Stimulated activated CD8-positive, alpha-beta memory T cell treated with anti-CD3 and anti-CD28 coated beads, Interleukin-2, amount 100 ng/mL, for 48 hours (primary cell): ENCODE results near the gene ATG16L1.
A peak's percentile ranks its signal among the peaks of the same experiment; 100 is the strongest.

Experiments used
- DNase-seq, 2 donors: peaks; one replicate each; pipeline ENCODE4 v3.0.0-alpha.2; 2020; ENCODE audit warnings: low read depth in 2 of 2

The ATG16L1 gene

DNA sequence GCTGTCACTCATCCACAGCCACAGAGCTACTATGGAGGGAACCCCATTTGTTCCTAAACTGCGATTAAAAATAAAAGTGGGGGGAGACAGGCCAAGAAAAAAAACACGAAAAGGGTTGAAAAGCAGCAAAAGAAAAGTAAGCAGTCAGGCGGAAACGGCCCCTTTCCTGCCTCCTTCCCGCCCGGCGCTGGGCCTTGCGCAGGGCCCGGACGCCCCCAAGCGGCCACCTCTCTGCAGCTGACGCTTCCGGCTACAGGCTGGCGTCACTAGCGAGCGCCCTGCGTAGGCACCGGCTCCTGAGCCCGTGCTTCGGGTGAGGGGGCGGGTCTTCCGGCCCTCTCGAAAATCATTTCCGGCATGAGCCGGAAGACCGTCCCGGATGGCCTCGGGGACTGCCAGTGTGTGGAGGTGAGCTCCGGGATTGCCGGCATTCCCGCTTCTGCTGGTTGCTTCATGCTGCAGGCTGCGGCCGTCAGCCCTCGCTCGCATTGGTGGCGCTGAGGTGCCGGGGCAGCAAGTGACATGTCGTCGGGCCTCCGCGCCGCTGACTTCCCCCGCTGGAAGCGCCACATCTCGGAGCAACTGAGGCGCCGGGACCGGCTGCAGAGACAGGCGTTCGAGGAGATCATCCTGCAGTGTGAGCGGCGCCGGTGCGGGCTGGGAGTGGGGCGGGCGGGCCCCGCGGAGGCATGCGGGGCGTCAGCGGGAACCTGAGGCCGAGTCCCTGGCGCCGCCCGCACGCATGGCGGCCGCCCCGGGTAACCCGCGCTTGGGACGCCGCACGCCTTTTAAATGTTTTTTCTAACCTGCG, at the start of gene ATG16L1:
Gene ATG16L1, plus strand, starts transcription at position 368 of the 811 bp plus-strand sequence. Its CDS starts 155 bp downstream, at position 523.
- DNase-seq: peak; percentile 93 to 94

DNA sequence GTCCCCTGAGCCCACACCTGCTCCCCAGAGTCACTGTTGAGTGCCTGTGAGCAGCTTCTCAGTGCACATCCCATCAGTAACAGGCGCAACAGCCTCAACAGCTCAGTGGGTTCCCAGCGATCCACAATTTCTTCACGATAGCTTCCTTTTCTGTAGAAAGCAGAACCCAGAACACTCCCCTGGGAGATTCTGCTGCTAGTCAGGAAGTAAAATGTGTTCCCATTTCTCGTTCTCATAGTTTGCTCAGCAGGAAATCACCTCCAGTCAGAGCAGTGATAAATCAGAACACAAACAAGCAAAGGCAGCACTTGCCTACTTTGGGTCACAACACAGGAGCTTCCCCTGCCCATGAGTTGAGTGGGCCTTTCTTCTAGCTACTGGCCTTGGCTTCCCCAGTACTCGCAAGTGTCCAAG, 48.9 kb upstream of the ATG16L1 start:
- DNase-seq: no peak

DNA sequence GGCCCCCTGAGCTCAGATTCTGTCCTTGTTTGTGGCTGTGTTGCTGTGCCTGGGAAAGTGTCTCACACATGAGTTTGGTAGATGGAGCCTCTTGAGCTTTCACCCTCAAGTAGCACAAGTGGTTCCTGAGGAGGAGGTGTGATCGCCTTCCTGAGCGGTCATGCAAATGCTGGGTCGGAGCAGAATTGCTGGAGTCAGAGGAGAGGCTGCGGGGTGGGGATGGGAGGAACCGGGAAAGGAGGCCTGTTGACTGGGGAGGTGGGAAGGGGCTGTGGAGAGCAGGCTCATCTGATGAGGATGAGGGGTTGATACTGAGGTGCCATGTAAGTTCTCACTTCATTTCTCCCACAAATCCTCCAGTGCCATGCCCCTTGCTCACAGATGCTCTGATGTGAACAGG, 48.4 kb upstream of the ATG16L1 start:
- no peak for DNase-seq

DNA sequence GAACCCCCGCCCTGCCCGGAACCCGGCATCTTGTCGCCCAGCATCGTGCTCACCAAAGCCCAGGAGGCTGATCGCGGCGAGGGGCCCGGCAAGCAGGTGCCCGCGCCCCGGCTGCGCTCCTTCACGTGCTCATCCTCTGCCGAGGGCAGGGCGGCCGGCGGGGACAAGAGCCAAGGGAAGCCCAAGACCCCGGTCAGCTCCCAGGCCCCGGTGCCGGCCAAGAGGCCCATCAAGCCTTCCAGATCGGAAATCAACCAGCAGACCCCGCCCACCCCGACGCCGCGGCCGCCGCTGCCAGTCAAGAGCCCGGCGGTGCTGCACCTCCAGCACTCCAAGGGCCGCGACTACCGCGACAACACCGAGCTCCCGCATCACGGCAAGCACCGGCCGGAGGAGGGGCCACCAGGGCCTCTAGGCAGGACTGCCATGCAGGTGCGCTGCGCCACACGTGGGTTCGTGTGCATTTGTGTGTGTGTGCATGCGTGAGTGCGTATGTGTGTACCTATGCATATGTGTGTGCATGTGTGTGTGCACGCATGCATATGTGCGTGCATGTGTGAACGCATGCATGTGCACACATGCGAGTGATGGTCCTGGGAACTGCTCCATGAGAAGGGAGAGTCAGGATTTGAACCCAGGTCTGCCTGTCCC, 47.1 kb upstream of the ATG16L1 start:
- no peak for DNase-seq

GRCh38 chr2:233208382-233209116, 42.9 kb upstream of the ATG16L1 start:
- DNase-seq: no peak

GRCh38 chr2:233209117-233209532, 42.3 kb upstream of the ATG16L1 start:
- DNase-seq: no peak

DNA sequence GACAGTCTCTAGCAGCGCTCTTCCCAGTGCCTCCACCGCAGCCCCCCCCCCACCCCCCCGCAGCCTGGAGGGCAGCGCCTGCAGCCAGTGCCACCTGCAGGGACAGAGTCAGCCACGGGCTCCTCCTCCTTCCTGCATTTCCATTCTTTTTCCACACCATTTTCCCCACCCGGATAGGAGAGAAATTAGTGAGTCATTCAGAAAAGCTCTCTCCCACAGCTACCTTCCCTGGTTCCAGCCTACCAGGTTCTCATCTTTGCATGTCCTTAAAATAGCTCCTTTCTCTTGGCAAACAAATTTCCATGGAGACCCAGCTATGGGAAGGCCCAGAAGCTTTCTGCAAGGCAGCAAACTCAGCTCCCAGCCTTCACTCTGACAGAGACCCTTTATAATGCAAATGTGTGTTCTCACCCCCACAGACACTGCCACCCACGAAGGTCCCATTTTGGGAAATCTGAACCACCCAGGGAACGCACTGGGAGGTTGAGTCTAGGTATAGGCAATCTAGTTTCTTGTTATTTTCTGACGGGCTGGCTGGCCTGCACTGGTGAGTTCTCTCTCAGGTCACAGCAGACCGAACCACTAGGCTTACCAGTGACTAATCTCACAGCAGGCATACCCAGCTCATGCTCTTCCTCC, 41.8 kb upstream of the ATG16L1 start:
- DNase-seq: no peak

GRCh38 chr2:233210281-233210680, 41.2 kb upstream of the ATG16L1 start:
- DNase-seq: no peak

DNA sequence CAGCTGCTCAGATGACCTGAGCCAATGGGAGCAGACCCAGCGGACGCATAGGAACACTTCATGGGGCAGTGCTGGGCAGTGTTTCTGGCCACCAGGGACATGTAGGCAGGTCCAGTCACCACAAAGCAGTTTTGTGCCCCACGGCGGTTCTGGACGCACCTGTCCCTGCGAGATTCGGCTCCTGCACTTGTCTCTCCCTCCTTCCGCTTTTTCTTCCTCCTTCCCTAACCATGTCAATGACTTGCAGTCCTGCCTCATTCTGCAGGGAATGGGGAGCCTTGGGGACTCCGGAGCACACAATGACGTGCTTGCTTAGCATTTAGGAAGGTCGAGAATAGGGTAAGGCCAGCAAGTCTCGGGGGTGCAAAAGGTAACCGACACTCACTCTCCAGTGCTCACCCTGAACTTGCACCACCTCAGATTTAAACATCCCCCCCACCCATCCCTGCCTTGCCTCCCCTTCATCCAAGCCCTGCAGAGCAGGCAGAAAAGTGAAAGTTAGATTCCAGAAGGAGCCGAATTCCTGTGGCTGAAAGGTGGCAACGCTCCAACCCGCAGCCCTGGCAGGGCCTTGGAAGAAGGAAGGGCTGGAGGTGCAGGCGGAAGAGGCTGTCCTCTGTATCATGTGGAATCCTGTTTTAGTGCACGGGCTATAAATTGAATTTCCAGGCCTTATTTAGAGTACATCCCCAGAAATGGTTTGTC, 40.5 kb upstream of the ATG16L1 start:
- no peak for DNase-seq

DNA sequence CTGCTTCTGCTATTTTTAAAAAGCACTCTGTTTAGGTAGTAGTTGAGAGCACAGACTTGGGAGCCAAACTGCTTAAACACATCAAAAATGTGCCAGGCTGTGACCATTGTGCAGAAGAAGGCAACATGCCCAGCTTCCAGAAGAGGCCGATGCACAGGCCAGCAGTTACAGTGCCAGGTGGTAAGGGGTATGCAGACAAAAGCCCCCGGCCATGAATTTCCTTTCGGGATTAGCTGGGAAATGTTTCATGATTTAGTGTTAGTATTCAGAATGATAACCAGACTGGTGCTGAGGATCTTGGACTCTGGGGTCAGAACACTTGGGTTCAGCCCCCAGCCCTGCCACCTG, 40.0 kb upstream of the ATG16L1 start:
- DNase-seq: no peak

DNA sequence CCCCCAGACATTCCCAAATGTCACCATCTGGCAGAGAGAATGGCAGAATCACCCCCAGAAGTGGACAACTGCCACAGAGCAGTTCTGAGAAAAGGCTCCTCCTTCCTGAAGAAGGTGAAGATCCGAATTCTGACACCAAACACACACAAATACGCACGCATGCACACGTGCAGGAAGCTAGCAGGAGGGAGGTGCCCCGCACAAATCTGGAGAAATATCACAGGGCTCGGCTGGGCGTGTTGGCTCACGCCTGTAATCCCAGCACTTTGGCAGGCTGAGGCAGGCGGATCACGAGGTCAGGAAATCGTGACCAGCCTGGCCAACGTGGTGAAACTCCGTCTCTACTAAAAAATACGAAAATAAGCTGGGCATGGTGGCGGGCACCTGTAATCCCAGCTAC, 38.5 kb upstream of the ATG16L1 start:
- no peak for DNase-seq

GRCh38 chr2:233213975-233214374, 37.5 kb upstream of the ATG16L1 start:
- no peak for DNase-seq

DNA sequence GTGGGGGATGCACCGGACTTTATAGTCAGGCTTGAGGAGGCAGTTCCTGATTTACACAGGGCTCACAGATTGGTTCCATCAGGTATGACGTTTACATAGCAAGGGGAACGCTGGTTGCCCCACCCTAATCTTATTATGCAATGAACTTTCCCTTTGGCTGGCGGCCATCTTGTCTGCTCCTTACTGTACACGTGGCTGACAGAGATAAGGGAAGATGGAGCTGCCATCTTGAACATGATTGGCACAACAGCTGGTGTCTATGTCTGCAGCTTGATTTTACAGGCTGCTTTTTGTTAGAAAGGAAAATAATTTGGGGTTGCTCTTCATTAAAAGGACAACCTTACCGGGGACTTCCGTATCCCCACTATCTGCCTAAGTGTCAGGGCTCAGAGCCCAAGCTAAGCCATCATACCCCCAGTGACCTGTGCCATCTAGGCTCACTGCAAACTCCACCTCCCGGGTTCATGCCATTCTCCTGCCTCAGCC, 33.5 kb upstream of the ATG16L1 start:
- no peak for DNase-seq

GRCh38 chr2:233218836-233219235, 32.6 kb upstream of the ATG16L1 start:
- no peak for DNase-seq

- no peak for DNase-seq
Observed at GRCh38 chr2:233219848-233220247, 31.6 kb upstream of the ATG16L1 start.

DNA sequence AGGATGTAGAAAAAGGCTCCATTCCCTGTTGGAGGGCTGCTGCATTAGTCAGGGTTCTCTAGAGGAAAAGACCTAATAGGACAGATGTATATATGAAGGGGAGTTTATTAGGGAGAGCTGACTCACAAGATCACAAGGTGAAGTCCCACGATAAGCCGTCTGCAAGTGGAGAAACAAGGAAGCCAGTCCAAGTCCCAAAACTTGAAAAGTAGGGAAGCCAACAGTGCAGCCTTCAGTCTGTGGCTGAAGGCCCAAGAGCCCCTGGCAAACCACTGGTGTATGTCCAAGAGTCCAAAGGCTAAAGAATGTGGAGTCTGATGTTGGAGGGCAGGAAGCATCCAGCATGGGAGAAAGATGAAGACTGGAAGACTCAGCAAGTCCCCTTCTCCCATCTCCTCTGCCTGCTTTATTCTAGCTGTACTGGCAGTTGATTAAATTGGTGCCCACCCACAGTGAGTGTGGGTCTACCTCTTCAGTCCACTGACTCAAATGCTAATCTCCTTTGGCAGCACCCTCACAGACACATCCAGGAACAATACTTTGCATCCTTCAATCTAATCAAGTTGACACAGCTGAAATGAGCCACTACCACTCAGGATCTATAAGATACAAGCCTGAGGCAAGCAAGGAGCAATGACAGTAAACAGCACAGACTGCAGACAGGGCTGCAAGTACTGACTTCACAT, 30.0 kb upstream of the ATG16L1 start:
- no peak for DNase-seq

GRCh38 chr2:233223059-233223894, 28.2 kb upstream of the ATG16L1 start:
- no peak for DNase-seq

DNA sequence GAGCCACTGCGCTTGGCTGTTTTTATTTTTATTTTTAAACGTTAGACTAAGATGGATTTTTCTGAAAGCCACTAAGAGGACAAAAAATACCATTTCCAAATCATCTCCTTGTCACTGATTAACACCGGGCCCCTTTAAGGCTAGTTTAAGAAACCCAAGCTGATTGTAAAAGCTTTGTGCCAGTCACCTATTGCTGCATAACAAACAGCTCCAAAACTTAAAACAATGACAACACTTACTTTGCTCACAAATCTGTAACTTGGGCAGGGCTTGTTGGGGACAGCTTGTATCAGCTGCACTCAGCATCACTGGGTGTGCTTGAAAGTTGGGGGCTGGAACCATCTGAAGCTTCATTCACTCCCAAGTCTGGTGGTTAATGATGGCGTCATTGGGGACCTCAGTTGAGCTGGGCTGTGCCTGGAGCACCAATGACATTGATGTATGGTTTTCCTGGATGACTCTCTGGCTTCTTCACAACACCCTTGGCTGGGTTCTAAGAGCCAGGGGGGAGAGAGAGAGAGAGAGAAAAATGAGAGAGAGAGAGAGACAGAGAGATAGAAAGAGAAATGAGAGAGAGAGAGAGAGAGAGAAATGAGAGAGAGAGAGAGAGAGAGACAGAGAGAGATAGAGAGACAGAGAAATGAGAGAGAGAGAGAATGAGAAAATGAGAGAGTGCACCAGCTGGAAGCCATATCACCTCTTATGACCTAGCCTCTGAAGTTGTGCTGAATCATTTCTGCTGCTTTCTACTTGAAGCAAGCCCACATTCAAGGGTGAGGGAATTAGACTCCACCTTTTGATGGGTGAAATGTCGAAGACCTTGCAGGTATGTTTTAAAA, 26.0 kb upstream of the ATG16L1 start:
- DNase-seq: no peak

GRCh38 chr2:233226511-233227031, 24.9 kb upstream of the ATG16L1 start:
- DNase-seq: no peak
